NCI-H526 (cell line): Measurements from ENCODE around the gene SLC22A6.
A peak's percentile ranks its signal among the peaks of the same experiment; 100 is the strongest.

Source experiments
- DNase-seq, 2 experiments: peaks; one replicate each; lab custom pipeline; 2025; lab: John Stamatoyannopoulos, UW

Gene SLC22A6, protein sequence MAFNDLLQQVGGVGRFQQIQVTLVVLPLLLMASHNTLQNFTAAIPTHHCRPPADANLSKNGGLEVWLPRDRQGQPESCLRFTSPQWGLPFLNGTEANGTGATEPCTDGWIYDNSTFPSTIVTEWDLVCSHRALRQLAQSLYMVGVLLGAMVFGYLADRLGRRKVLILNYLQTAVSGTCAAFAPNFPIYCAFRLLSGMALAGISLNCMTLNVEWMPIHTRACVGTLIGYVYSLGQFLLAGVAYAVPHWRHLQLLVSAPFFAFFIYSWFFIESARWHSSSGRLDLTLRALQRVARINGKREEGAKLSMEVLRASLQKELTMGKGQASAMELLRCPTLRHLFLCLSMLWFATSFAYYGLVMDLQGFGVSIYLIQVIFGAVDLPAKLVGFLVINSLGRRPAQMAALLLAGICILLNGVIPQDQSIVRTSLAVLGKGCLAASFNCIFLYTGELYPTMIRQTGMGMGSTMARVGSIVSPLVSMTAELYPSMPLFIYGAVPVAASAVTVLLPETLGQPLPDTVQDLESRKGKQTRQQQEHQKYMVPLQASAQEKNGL

DNA sequence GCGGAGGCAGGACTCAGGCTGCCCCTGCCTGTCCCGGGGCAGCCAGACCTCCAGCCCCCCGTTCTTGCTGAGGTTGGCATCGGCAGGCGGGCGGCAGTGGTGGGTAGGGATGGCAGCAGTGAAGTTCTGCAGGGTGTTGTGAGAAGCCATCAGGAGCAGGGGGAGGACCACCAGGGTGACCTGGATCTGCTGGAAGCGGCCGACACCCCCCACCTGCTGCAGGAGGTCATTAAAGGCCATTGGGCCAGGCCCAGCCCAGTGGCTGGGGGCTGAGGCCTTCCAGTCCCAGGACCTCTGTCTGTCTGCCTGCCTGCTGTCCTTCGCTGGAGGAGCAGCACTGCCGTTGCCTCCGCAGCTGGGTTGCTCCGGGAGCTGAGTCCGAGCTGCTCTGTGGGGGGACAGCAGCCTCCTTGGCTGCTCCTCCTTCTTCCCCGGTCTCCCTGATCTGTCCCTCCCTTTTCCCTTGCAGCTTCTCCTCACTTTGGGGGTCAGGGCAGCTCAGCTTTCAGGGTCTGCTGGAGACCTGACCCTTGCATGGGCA, at the start of gene SLC22A6:
Gene SLC22A6, minus strand, starts transcription at position 517 of the 541 bp plus-strand sequence. Its CDS starts 277 bp downstream, at position 240.
- DNase-seq = peak in 1 of 2 experiments; percentile 16

DNA sequence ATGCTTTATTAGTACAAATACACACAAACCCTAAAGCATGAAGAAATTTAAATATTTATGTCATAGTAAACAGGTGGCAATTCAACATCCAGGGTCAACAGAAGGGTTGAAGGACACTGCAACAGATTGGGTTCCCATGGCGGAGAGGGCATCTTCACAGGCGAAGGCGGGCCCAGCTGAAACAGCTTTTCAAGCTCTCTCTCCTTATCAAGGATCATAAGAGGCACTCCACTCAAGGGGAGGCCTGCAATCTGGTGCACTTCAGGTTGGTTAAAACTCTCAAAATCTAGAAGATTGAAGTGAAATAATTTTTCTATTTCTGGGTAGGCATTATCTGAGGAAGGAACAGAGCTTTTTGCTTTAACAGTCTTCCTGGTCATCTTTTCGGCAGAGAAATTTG, 47.7 kb upstream of the SLC22A6 start:
- DNase-seq = no peak

DNA sequence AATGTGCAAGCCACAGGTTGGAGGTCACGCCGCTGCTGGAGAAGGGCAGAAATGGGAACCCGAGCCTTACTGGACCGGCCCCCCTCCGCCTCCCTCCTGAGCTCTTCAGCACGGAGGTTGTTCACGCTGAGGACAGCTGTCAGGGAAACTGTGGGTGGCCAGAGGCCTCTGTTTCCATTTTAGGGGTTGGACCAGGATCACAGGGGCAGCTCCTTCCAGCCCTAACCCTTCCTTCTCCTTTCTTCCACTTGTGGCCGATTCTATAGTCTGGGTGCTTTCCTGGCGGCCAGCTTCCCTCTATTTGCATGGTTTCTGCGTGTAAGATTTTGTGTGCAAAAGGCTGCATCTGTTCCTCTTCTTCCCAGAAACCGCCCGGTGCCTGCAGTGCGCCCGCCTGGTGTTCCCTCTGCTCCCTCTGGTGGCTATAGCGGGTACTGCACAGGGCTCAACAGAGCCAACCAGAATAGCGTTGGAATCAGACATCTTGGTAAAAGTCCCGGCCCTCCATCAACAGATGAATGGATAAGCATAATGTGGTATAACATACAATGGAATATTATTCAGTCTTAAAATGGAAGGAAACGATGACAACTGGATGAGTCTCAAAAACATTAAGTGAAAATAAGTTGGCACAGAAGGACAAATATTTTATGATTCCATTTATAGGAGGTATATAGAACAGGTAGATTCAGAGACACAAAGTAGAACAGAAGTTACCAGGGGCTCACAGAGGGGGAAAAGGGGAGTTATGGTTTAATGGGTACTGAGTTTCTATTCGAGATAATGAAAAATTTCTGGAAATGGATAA, 39.3 kb upstream of the SLC22A6 start:
- peak; percentile 53 to 90 for DNase-seq

DNA sequence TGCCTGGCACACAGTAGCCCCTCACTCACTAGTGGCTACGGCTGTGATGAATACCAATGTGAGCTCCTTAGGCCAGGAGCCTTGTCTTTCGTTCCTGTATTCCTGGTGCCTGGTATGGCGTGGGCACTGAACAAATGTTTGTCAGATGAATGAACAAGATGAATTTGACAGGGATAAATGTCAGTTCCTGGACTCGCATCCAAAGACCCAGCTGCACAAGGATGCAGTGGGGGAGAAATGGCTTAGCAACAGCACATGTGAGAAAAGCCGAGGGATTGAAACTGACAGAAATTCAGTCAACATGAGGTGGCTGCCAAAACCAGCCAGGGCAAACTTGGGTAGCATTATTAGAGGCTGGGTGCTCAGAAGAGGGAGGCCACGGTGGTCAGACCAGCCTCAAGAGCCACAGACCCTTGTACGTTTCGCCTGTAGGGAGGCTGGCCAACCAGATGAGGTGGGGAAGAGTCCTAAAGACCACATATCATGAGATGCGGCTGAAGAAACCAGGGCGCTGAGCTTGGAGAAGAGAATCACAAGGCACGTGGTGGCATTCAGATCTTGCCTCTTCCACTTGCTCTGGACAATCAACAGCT, 38.6 kb upstream of the SLC22A6 start:
- DNase-seq = no peak

DNA sequence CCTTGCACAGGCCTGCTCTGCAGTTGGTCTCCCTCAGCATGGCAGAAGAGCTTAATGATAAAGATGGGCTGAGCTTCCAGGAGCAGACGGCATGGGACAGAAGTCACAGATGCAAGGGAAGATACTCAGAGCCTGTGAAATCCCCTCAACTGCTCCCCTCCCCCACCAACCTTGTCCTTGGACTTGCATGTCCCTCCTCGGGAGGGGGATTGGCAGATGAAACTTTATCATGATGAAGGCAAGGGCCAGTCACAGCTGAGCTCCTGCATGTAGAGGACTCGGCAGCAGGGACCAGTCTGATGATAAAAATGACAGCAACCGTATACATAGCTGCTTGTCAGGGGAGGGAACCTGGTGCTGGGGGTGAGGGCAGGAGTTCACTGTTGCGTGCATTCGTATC, 37.7 kb upstream of the SLC22A6 start:
- DNase-seq = no peak

DNA sequence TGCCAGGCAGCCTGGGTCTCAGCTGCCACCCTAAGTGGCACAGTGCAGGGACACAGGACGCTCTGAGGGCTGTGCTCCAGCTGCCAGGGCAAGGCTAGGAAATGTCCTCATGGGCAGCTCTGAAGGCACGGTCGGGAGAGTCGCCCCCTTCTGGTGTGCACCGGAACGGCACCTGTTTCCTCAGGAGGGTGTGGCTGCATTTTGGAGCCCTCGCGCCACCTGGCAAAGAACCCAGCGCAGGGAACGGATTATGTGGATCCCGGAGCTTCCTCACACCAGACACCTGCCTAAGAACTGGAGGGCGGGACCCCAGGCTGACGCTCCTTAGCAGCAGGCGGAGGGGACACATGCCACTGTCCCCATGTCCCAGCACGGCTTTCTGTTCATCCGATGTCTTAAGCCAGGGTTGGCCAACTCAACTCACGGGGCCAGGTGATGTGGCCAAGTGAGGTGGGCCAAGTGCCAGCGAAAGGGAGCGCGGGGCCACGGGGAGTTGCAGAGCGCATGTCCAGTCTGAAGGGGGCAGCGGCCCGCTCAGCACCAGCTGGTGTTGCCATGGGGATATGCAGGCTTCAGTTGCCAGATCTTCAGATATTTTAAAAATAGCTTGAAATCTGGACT, 36.0 kb upstream of the SLC22A6 start:
- DNase-seq = peak in 1 of 2 experiments; percentile 26

DNA sequence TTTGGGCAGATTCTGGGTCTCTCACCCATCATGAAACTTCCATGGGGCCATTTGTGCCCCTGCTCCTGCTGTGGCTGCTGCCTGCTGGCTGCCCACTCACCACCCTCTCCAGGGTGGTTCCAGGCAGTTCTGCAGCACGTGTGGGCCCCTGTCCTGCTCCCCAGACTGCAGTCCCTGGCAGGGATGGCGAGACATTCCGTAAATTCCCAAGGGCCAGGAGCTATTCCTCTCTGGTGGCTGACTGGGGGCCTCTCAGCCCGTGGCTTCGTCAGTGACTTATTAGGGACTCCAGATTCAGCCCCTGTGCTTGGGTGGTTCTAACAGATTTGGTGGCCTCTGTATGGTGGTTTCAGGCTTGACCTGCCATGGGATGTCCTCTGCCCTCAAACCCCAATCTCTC, 34.7 kb upstream of the SLC22A6 start:
- DNase-seq = no peak

DNA sequence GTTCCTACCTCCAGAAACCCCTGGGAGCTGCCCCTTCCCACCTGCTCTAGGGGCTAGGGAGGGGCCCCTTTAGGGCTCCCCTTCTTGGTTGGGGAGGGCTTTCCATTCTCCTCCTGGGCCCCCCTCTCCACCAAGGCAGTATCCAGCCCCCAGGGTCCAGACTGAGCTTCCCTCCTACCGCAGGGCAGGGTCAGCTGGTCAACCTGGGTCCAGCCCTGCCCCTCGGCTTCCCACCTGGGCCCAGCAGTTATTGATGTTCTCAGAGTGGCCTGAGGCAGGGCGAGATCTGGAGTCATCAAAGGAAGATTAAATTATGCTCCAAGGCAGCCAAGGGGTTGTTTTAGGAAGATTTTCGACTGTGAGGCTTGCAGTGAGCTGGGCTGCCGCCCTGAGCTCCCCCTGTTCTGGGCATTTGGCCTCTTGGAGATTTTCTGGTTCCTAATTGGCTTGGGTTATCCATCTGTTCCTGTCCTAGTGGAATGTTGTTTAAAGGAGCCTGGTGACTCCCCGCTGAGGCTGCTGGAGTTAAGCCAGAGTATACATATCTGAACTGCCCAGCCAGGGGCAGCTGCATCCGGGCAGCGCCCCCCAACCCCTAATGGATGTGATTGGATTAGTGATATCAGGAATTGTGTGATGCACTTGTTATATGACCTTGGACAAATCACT, 32.7 kb upstream of the SLC22A6 start:
- no peak for DNase-seq

DNA sequence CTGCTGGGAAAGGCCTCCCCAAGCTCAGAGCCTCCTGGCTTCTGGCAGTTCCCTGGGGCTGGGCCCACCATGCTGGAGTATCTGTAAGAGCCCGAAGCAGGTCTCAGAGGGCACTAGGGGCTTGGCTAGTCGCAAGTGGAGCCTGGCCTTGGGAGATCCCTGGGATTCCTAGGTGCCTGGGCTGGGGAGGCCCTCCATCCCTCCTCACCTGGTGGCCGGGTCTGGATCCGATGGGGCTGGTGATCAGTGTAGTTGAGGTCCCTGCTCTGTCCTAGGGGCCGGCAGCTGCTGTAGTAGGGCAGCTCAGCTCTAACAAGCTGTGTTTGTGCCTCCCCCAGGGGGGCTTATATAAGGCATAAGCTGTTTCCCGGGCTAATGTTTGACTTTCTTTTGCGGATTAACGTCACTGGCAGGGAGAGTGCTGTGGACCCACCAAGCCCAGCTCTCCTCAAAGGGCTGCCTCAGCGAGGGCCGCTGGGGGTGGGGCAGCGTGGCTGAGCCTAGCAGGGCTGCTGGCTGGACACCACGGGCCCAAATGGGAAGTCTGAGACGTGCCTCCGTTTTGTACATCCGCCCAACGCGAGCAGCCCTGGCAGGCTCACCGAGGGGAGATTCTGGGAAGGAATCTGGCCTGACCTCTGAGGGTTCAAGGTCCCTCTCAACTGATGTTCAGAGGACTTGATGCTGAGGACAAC, 30.9 kb upstream of the SLC22A6 start, which contains the start of gene SLC22A8:
Gene SLC22A8, minus strand, starts transcription at position 321 of the 695 bp plus-strand sequence. CDS start 883 bp downstream, outside the sequence.
- no peak for DNase-seq

DNA sequence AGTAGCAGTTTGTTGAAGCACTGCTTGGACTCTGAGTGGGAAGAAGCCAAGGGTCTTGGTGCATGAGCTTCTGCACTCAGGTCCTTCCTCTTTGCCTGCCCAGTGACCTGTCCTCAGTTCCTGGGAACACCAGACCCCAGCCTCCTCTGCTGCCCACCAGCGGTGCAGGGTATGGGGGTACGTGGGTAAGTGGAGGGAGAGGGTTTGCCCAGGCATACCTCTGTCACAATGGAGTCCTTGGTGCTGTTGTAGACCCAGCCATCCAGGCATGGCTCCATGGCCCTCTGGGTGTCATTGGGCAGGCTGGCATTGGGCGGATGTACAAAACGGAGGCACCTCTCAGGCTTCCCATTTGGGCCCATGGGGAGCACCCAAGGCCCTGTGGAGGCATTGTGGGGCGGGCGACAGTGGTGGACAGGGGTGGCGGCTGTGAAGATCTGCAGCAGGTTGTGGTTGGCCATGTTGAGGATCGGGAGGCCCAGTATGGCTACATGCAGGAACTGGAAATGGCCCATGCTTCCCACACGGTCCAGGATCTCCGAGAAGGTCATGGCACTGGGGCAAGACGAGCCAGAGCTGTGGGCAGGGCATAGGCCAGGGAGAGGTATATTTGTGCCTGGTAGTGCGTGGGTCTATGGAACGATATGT, 29.8 kb upstream of the SLC22A6 start:
- no peak for DNase-seq

DNA sequence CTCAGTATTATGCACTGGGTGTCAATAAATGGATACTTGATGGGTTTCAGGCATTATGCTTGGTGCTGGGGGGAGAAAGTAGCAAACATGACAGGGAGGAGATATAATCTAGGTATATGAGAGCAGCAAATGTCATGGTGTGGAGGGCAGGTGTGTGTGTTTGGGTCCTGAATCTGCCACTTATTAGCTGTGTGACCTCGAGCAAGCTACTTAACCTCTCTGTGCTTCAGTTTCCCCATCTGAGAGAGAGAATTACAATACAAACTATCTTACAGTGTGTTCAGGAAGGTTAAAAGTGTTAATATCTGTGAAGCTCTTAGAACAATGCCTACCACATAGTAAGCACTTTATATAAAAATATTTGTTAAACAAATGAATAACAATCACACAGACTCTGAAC, 28.1 kb upstream of the SLC22A6 start:
- DNase-seq = no peak

DNA sequence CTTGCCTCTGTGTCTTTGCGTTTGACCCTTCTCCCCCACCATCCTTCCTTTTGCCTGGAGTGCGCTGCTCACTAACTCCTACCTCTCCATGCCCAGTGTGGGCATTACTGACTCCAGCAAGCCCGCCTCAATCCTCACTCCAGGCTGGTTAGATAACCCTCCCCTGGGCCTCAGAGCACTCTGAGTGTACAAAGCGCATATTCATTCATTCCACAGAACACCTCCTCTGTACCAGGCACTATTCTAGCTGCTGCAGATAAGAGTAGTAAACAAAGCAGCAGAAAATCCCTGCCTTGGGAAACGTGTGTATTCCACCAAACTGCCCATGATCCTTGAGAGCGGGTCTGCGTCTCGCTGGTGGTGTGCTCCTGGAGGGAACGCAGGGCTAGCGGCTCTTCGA, 27.7 kb upstream of the SLC22A6 start:
- no peak for DNase-seq

DNA sequence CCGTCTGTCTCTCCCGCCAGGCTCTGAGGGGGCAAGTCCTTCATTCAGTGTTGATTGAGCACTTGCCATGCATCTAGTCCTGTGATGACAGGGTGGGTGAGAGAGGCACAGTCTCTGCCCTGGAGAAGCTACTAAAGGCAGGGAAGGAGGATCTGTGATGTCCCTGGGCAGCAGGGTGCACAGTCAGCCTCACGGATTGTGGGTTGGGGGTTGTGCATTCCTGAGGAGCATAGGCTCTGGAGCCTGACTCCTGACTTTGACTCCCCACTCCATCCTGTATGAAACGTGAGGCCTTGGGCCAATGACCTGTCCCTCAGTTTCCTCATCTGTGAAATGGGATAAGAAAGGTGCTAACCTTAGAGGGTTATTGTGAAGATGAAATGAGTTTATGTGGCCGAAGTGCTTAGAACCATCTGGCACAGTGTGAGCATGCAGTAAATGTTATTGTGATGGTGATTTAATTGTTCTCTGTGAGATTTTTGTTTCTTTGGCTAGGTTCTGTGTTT, 26.2 kb upstream of the SLC22A6 start:
- DNase-seq = no peak

DNA sequence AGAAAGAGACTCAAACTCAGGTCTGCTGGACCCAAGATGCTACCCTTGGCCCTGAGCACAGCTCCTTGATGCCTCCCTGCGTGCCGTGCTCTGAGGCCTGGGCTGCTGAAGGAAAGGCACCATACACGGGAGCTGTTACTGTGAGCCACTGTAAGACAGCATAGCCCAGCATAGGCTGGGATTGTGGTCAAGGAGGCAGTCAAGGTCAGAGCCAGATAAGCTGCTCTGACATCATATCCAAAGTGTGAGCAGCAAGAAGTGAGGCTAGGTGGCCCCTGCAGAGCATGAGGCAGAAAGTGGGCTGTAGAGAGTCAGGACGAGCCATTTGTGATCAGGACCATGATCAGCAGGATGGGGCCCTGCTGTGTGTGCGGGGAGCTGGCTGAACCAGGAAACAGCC, 23.2 kb upstream of the SLC22A6 start:
- no peak for DNase-seq

DNA sequence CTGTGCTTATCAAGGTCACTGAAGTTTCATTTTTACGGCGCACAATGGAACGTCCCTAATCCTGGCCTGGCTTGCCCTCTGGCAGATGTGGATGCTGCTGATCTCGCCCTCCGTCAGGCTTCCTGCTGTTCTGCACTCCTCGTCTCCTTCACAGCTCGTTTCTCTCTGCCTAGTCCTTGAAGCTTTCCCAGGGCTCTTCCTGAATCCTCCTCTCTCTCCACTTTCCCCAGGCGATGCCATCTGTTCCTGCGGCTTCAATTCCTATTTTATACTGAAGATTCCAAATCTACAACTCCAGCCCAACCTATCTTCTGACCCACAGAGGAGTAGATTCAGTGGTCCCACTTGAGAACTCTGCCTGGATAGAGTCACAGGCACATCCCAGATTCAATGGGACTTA, 16.7 kb upstream of the SLC22A6 start:
- DNase-seq = no peak

DNA sequence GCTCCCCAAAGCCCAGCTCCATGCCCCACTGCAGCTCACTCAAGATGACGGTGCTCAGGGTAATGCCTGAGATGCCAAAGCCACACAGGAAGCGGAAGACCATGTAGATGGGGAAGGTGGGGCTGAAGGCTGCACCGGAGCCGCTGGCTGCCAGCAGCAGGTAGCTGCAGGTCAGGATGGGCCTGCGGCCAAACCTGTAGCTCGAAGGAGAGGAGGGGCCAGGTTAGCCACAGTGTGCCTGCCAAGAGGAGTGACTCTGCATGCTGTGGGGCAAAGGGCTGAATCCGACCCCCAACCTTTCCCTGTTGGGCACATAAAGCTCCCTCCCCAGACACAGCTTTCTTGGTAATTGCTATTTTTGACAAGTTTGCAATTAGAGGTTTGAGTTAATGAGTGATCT, 14.9 kb upstream of the SLC22A6 start:
- DNase-seq = no peak

DNA sequence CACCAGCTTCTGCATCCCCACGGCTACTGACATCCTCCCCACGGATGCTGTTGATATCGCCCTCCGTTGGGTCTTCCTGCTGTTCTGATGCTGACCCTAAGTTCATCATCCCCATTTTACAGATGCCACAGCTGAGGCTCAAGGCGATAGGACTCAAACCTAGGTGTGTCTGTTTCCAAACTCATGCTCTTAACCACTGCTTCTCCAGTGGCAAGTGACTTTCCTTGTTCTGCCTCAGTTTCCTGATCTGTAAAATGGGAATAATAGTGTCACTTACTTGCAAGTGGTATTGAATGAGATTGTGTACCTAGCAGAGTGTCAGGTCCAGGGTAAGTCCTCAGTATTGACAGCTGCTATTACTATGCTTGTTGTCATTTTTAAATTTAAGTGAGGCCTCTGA, 14.4 kb upstream of the SLC22A6 start:
- DNase-seq = no peak

DNA sequence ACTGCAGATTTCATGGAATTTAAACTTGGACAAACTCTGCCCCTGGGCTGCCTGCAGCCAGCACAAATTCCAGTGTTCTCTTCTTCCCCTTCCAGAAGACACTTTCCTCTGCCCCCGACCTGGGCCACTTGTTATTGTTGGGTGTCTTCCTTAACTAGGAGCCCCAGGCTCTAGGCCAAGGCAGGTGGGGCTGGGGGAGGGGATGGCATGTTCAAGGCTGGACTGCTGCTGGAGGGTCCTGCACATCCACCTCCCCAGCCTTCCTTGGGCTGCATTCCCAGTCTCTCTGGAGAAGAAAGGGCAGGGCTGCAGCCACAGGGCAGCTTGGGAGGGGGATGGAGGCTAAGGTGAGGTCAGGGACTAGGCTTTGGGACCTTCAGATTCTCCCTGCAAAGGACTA, 11.5 kb upstream of the SLC22A6 start:
- DNase-seq = no peak

DNA sequence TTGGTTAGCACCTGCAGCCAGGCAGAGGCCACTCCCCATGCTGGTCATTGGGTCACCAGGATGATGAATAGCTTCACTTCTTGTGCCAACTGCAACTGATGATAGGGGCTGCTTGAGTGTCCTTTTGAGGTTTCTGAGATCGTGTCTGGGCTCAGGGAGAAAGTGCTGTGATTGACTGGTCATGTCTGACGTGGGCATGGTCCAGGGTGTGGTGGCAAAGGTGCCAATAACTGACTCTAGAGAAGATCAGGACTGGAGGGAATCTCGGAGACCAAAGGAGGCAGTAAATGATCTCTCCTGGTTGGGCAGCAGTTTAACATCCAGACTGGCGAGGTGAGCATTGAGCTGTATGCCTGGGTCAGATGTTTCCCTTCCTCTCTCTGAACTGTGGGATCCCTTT, 10.0 kb upstream of the SLC22A6 start:
- DNase-seq = no peak

DNA sequence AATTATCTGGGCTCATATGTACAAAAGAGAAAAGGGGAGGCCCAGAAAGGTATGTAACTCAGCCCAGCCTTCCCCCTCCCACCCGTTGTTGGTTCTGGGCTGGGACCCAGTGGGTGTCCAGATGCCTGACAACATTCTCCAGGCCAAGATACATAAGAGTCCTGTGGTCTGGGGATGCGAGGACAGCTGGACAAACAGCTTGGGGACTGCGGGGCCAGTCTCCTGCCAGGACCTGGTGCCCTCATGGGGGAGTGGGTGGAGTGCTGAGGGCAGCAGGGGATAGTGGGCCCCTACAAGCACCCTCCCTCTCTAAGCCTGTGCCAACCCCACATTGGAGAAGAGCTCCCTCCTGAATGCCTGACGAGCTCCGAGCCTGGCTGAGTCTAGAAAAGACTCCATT, 3.5 kb upstream of the SLC22A6 start:
- no peak for DNase-seq
